ENCODE measurements around the gene HSCB.
A peak's percentile ranks its signal among the peaks of the same experiment; 100 is the strongest.
"Not testable (repeated sequence)": the region's sequence is repeated elsewhere in the genome, so short reads cannot be mapped to it uniquely, and the experiment has no call there.

The HSCB gene

GRCh38 chr22:28741785-28742561 lies at the start of gene HSCB, which contains the start of gene CHEK2:
HSCB (plus strand) TSS chr22:28742039; CDS start chr22:28742096, 57 bp downstream.
CHEK2 (minus strand) TSS chr22:28741820; CDS start chr22:28734721, 7,099 bp downstream.
- peak; percentile 94 to 96 for DNase-seq

- DNase-seq, result not testable (repeated sequence)
These were observed 48.6 kb upstream of the HSCB start for GRCh38 chr22:28693041-28693760.

GRCh38 chr22:28702891-28703290 lies 38.9 kb upstream of the HSCB start:
- no peak for DNase-seq

GRCh38 chr22:28703436-28703835 lies 38.4 kb upstream of the HSCB start:
- DNase-seq, result no peak

GRCh38 chr22:28706845-28707244 lies 35.0 kb upstream of the HSCB start:
- DNase-seq, result no peak

GRCh38 chr22:28710107-28710506 lies 31.7 kb upstream of the HSCB start:
- no peak for DNase-seq

- no peak for DNase-seq
These were observed 31.2 kb upstream of the HSCB start for GRCh38 chr22:28710576-28711191.

GRCh38 chr22:28711341-28711740 lies 30.5 kb upstream of the HSCB start:
- no peak for DNase-seq

GRCh38 chr22:28711820-28712777 lies 29.7 kb upstream of the HSCB start:
- DNase-seq, result peak in 1 of 2 experiments; percentile 28

- no peak for DNase-seq
These were observed 27.7 kb upstream of the HSCB start for GRCh38 chr22:28714043-28714628.

- DNase-seq, result no peak
These were observed 26.2 kb upstream of the HSCB start for GRCh38 chr22:28715611-28716010.

- no peak for DNase-seq
These were observed 25.2 kb upstream of the HSCB start for GRCh38 chr22:28716686-28717085.

GRCh38 chr22:28718044-28718443 lies 23.8 kb upstream of the HSCB start:
- no peak for DNase-seq

GRCh38 chr22:28728002-28728401 lies 13.8 kb upstream of the HSCB start:
- no peak for DNase-seq

GRCh38 chr22:28728621-28729313 lies 13.1 kb upstream of the HSCB start:
- DNase-seq, result no peak

GRCh38 chr22:28730179-28730578 lies 11.7 kb upstream of the HSCB start:
- no peak for DNase-seq

GRCh38 chr22:28734393-28734792 lies 7.4 kb upstream of the HSCB start:
- DNase-seq, result no peak

GRCh38 chr22:28736301-28737155 lies 5.3 kb upstream of the HSCB start:
- no peak for DNase-seq

- no peak for DNase-seq
These were observed 4.1 kb upstream of the HSCB start for GRCh38 chr22:28737701-28738100.

- not testable (repeated sequence) for DNase-seq
These were observed 3.0 kb upstream of the HSCB start for GRCh38 chr22:28738876-28739275.

Measured in AML-193 (cell line).